ENCODE measurements around the gene MYO1G. TPM values are rescaled to one million over a fixed set of nuclear protein-coding genes. Genes with fewer than 3 reads are reported as not detected.
"Not testable (repeated sequence)": the region's sequence is repeated elsewhere in the genome, so short reads cannot be mapped to it uniquely, and the experiment has no call there.

Gene MYO1G
- total RNA-seq, 4 donors from 2014 or later: 2.6 to 14.7 (median 4.0) TPM

- ATAC-seq (ENCODE audit: low FRiP score) (no peak), DNase-seq (ENCODE audit: low spot score) (no peak)
- TF ChIP-seq CTCF (IDR thresholded peaks at IDR 0.05): no peak
Observed at GRCh38 chr7:44935016-44935415, 43.8 kb downstream of the MYO1G start.

GRCh38 chr7:44934510-44934909 lies 44.3 kb downstream of the MYO1G start:
- ATAC-seq (ENCODE audit: low FRiP score); DNase-seq (ENCODE audit: low spot score): not testable (repeated sequence)

GRCh38 chr7:44930921-44931320 lies 47.9 kb downstream of the MYO1G start:
- ATAC-seq (ENCODE audit: low FRiP score) (no peak), DNase-seq (ENCODE audit: low spot score) (no peak)
- TF ChIP-seq CTCF (IDR thresholded peaks at IDR 0.05): no peak

- ATAC-seq (ENCODE audit: low FRiP score) (no peak), DNase-seq (ENCODE audit: low spot score) (no peak)
- no peak for TF ChIP-seq CTCF (IDR thresholded peaks at IDR 0.05)
Observed at GRCh38 chr7:44922351-44922694, 56.5 kb downstream of the MYO1G start.

GRCh38 chr7:44921607-44922350 lies 57.0 kb downstream of the MYO1G start:
- ATAC-seq (ENCODE audit: low FRiP score) (peak; percentile 80), DNase-seq (ENCODE audit: low spot score) (peak; percentile 100)
- TF ChIP-seq CTCF (IDR thresholded peaks at IDR 0.05): peak in 2 of 3 donors; percentile 49 to 81

GRCh38 chr7:44920119-44920518 lies 58.7 kb downstream of the MYO1G start:
- ATAC-seq (ENCODE audit: low FRiP score) (no peak), DNase-seq (ENCODE audit: low spot score) (no peak)
- TF ChIP-seq CTCF (IDR thresholded peaks at IDR 0.05): no peak

GRCh38 chr7:44918029-44918428 lies 60.8 kb downstream of the MYO1G start:
- no peak for ATAC-seq (ENCODE audit: low FRiP score)

More at GRCh38 chr7:44918029-44918428, 60.8 kb downstream of the MYO1G start:
- no peak for DNase-seq (ENCODE audit: low spot score)
- TF ChIP-seq CTCF (IDR thresholded peaks at IDR 0.05): no peak
